ENCODE results near the gene BPIFB3. TPM values are rescaled to one million over a fixed set of nuclear protein-coding genes. Genes with fewer than 3 reads are reported as not detected.

Gene BPIFB3
- total RNA-seq = not detected
- polyA plus RNA-seq (ENCODE audit: insufficient read depth in 1 of 8, insufficient read length in 8 of 8, low replicate concordance in 1 of 8) = under 1 TPM in 3 of 8 donors, not detected in 5; 0.07 to 0.09 (median 0.08) TPM
- long read RNA-seq, donor 1 = 0 reads
- long read RNA-seq, donor 2 = 0 reads
- long read RNA-seq, donor 3 = 0 reads
- long read RNA-seq, donor 4 = 0 reads
- long read RNA-seq, donor 5 = 0 reads
- long read RNA-seq, donor 6 = 0 reads
- long read RNA-seq, donor 7 = 0 reads
- long read RNA-seq, donor 8 = 0 reads
- long read RNA-seq, donor 9 = 0 reads
- long read RNA-seq, donor 10 = 0 reads
- long read RNA-seq, donor 11 = 0 reads

DNA sequence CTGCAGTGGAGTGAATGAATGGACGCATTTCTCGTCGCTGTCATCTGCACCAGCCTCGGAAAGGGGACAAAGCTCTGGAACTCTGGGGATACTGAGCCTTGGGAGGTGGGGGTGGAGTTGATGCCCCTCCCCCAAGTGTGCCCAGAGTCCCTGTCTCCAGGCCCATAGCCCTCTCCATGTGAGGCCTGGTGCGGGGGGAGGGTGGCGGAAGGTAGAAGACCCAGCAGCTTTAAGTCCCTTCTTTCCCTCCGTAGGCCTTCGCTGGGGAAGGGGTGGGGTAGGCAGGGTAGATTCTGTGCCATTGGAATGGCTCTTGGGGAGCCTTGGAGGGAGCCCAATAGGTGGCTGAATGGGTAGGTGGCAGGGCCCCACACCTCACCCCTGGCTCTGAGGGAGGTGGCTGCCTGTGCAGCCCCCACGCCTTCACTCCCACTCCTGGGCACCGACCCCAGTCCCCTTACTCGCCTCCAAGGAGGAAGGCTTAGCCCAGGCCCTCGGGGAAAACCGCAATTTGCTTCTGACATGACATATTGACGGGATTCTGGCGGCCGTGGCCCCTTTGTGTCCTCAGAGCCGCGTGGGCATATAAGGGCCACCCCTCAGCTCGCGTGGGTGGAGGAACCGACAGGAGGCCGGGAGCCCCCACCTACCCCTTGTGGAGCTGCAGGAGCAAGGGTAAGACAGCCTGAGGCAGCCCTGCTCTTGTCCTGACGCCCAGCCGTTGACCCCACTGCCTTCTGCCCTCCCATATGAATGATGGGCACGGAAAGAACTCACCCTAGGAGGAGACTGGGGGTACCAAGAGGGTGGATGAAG, at the start of gene BPIFB3:
BPIFB3 (plus strand) TSS at position 613 of the 816 bp plus-strand sequence. CDS start 1,533 bp downstream, outside the sequence.
- H3K36me3 ChIP-seq (ENCODE audit: control insufficient read depth, insufficient read depth, low read length) = no peaks in the 10 kb centered on the region
- DNase-seq = no peak
- no peak within 1 kb of the TSS for H3K27ac ChIP-seq (ENCODE audit: low read length)
- WGBS (ENCODE audit: insufficient coverage) = 77% methylated on average over 14 of the region's 25 CpGs
- no peak within 1 kb of the TSS for H3K4me3 ChIP-seq (ENCODE audit: low read length)
- no peaks in the 10 kb centered on the region for H3K9me3 ChIP-seq (replicated peaks; ENCODE audit: control insufficient read depth, low read depth, low read length)
- H3K27me3 ChIP-seq (ENCODE audit: control insufficient read depth, insufficient read depth, low read length) = no peaks in the 10 kb centered on the region
- H3K4me1 ChIP-seq (ENCODE audit: control insufficient read depth, insufficient read depth, low read length) = peaks cover 2% of the 10 kb centered on the region

DNA sequence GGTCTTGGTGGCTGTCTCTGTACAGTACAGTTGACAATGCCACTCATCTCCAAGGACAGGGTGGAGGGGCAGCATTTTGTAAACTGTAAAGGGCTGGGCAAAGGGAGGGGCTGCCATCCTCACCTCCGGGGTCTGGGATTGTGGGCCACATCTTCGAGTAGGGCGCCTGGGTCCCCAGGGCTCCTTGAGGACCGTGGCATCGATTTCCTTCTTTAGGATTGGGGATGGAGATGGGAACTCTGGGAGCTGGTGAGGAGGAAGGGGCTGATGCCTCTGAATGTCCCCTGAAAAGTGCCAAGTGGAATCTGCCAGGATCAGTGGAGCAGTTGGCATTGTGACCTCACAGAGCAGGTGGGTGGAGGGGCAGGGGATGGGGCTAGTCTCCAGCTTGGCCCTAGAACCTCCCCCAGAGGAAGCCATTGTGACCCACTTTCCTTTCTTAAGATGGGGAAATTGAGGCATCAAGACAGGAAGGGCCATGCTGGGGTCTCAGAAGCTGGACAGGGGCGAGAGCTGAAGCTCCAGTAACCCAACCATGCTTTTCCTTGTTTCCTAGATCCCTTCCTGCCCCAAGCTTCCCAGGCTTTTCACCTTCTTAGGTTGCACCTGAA, 49.5 kb upstream of the BPIFB3 start, which contains the start of gene SUN5:
SUN5 (minus strand) TSS at position 293 of the 611 bp plus-strand sequence; CDS start at position 200, 93 bp downstream.
- no peak within 1 kb of the TSS for H3K27ac ChIP-seq (ENCODE audit: low read length)
- H3K27me3 ChIP-seq (ENCODE audit: control insufficient read depth, insufficient read depth, low read length) = peaks cover 4% of the 10 kb centered on the region
- H3K4me1 ChIP-seq (ENCODE audit: control insufficient read depth, insufficient read depth, low read length) = no peaks in the 10 kb centered on the region
- WGBS (ENCODE audit: insufficient coverage) = 81% methylated on average over 3 of the region's 6 CpGs
- no peak for DNase-seq
- H3K36me3 ChIP-seq (ENCODE audit: control insufficient read depth, insufficient read depth, low read length) = no peaks in the 10 kb centered on the region
- H3K9me3 ChIP-seq (replicated peaks; ENCODE audit: control insufficient read depth, low read depth, low read length) = peaks cover 6% of the 10 kb centered on the region
- no peak within 1 kb of the TSS for H3K4me3 ChIP-seq (ENCODE audit: low read length)

GRCh38 chr20:33005132-33005566, 48.6 kb upstream of the BPIFB3 start:
- DNase-seq = no peak
- Histone ChIP-seq H3K9me3 (replicated peaks; ENCODE audit: control insufficient read depth, low read depth, low read length) (peaks cover 6% of the 10 kb centered on the region), H3K27me3 (ENCODE audit: control insufficient read depth, insufficient read depth, low read length) (peaks cover 2% of the 10 kb centered on the region), H3K27ac (ENCODE audit: low read length) (no peak overlapping the region), H3K36me3 (ENCODE audit: control insufficient read depth, insufficient read depth, low read length) (no peaks in the 10 kb centered on the region), H3K4me3 (ENCODE audit: low read length) (no peak overlapping the region), H3K4me1 (ENCODE audit: control insufficient read depth, insufficient read depth, low read length) (no peaks in the 10 kb centered on the region)
- 30% methylated on average over 3 of the region's 4 CpGs for WGBS (ENCODE audit: insufficient coverage)

DNA sequence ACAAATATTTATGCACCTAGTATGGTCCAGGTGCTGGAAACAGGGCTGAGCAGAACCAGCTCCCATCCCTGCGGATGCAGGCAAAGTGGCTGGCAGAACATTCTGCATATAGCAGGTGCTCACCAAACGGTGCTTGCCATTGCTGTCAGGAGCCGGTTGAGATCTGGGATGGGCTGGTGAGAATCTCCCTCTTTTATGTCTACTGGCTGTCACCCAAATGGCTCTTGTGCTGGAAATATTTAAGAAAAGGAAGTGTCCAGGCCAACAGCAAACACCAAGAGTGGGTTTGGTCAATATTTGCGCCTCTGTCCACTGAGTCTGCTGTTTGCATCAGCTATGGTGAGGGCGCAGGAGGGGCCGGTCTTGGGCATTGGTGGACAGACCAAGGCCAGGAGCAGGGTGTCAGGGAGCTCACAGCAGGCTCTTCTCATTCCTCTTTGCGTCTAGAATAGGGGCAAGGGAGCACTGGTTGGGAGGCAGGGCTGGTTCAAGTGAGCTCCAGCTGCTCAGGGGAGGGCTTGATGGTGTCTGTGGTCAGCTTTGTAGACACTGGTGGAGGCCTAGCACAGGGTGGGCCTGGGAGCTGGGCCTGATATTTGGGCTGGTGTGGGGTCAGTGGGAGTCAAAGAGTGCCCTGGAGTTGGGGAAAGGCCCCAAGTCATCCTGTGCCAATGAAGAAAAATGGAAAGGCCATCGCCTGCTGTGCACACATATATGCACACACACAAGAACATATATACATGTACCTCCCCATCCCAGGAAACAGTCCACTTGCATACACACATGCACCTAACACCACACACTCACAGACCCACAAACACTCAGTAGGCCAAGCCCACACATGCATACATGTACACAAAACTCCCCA, 47.6 kb upstream of the BPIFB3 start:
- WGBS (ENCODE audit: insufficient coverage) = 78% methylated on average over 8 of the region's 8 CpGs

GRCh38 chr20:33006776-33007375, 46.8 kb upstream of the BPIFB3 start:
- no peaks in the 10 kb centered on the region for H3K36me3 ChIP-seq (ENCODE audit: control insufficient read depth, insufficient read depth, low read length)

More for the DNA sequence above, 47.6 kb upstream of the BPIFB3 start:
- Histone ChIP-seq H3K36me3 (ENCODE audit: control insufficient read depth, insufficient read depth, low read length) (no peaks in the 10 kb centered on the region), H3K27me3 (ENCODE audit: control insufficient read depth, insufficient read depth, low read length) (no peaks in the 10 kb centered on the region), H3K27ac (ENCODE audit: low read length) (no peak overlapping the region), H3K9me3 (replicated peaks; ENCODE audit: control insufficient read depth, low read depth, low read length) (peaks cover 6% of the 10 kb centered on the region), H3K4me1 (ENCODE audit: control insufficient read depth, insufficient read depth, low read length) (no peaks in the 10 kb centered on the region), H3K4me3 (ENCODE audit: low read length) (no peak overlapping the region)
- no peak for DNase-seq

DNA sequence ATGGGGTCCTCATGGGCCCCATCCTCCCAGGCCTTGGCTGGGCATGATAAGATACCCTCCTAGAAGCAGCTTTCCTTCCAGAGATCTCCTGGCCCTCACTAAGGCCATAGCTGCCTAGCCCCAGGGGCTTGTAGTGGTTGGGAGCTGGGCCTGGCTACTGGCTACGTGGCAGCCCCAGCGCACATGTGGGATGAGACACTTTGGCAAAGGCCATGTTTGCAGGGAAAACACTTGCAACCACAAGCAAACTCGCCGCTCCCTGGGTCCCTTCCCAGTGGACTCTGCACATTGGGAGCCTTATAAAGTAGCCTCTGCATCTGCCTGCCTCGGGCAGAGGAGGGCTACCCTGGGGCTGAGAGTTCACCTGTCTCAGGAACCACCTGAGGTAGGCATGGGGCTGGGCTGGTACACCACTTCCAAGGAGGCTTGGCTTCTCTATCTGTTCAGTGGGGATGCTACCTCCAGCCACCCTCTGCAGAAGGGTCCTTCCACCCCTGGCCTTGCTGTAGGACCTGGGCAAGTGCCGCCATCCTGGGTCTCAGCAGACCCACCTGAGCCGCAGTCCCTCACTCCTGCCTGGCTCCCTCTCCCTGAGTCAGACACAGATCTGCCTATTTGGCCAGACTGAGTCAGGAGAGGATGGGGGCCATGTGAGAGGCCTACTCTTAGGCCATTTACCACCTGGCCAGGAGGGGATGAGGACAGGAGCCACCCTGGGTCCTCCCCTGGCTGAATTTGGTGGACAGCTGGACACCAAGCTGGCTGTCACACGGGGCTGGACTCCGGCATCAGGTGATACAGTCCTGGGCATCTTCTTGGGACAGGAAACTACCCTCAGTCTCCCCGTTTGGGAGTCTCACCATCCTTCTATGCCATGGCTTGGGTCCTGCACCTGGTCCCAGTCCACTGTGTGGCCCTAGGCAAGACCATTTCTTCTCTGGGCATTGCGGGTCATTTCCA, 46.0 kb upstream of the BPIFB3 start, which contains the start of gene BPIFB2:
BPIFB2 (plus strand) TSS at position 329 of the 960 bp plus-strand sequence. CDS start 871 bp downstream, outside the sequence.
- Histone ChIP-seq H3K27ac (ENCODE audit: low read length) (no peak within 1 kb of the TSS), H3K4me1 (ENCODE audit: control insufficient read depth, insufficient read depth, low read length) (no peaks in the 10 kb centered on the region), H3K27me3 (ENCODE audit: control insufficient read depth, insufficient read depth, low read length) (no peaks in the 10 kb centered on the region), H3K9me3 (replicated peaks; ENCODE audit: control insufficient read depth, low read depth, low read length) (peaks cover 6% of the 10 kb centered on the region), H3K4me3 (ENCODE audit: low read length) (no peak within 1 kb of the TSS), H3K36me3 (ENCODE audit: control insufficient read depth, insufficient read depth, low read length) (no peaks in the 10 kb centered on the region)
- no peak for DNase-seq
- 78% methylated on average over 9 of the region's 11 CpGs for WGBS (ENCODE audit: insufficient coverage)

More at GRCh38 chr20:33006776-33007375, 46.8 kb upstream of the BPIFB3 start:
- no peak overlapping the region for H3K4me3 ChIP-seq (ENCODE audit: low read length)
- H3K27ac ChIP-seq (ENCODE audit: low read length) = no peak overlapping the region
- no peak for DNase-seq
- no peaks in the 10 kb centered on the region for H3K27me3 ChIP-seq (ENCODE audit: control insufficient read depth, insufficient read depth, low read length)
- 54% methylated on average over 4 of the region's 8 CpGs for WGBS (ENCODE audit: insufficient coverage)
- H3K4me1 ChIP-seq (ENCODE audit: control insufficient read depth, insufficient read depth, low read length) = no peaks in the 10 kb centered on the region
- peaks cover 6% of the 10 kb centered on the region for H3K9me3 ChIP-seq (replicated peaks; ENCODE audit: control insufficient read depth, low read depth, low read length)

DNA sequence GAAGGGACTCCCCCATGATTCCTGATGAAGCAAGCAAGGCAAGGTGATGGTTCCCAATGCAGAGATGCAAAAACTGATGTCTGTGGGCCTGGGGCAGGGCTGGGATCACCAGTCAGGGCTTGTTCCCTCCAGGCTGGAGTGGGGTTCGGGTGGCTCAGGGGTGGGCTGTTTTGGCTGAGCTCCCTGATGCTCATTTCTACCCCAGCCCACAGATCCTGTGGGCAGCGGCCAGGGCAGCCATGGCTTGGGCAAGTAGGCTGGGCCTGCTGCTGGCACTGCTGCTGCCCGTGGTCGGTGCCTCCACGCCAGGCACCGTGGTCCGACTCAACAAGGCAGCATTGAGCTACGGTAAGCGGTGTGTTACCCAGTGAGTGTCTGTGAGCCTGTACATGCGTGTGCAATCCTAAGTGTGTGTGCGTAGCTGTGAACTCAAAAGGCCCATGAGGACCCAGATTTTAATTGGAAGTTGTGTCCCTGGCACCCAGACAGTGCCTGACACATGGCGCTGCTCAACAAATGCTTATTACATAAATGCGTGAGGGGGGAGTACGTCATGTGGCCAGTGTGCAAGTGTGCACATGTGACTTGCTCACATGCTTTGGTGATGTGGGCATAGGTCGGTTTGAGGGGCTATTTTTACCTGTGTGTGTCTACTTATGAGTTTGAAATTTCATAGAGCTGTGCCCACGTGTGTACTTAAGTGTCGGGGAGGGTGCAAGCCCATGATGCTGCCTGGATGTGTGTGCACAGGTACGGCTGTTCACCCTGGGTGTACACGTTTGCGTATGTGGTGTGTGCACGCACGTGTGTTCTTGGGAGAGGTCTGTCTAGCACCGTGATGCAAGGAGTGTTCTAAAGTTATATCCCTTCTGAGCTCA, 45.1 kb upstream of the BPIFB3 start:
- WGBS (ENCODE audit: insufficient coverage) = 84% methylated on average over 23 of the region's 23 CpGs
- Histone ChIP-seq H3K9me3 (replicated peaks; ENCODE audit: control insufficient read depth, low read depth, low read length) (peaks cover 6% of the 10 kb centered on the region), H3K27me3 (ENCODE audit: control insufficient read depth, insufficient read depth, low read length) (no peaks in the 10 kb centered on the region), H3K4me3 (ENCODE audit: low read length) (no peak overlapping the region), H3K27ac (ENCODE audit: low read length) (no peak overlapping the region), H3K36me3 (ENCODE audit: control insufficient read depth, insufficient read depth, low read length) (no peaks in the 10 kb centered on the region), H3K4me1 (ENCODE audit: control insufficient read depth, insufficient read depth, low read length) (no peaks in the 10 kb centered on the region)
- DNase-seq = no peak
